Gastrocnemius medialis (tissue), 4 donors: ENCODE measurements around the gene NCAPH2.

ENCODE experiments used
- POLR2A ChIP-seq, 2 donors: fragments of 450-650 bp; IDR thresholded peaks; one replicate each; pipeline ENCODE4 v1.6.1; 2017; ENCODE audit warnings: antibody characterized with exemption in 2 of 2, mild to moderate bottlenecking in 2 of 2, moderate library complexity in 2 of 2
- TF ChIP-seq, protein P1 (sequence below), 5 experiments: fragments of 450-650 bp in 3 of 5; fragments of 200-600 bp in 2 of 5; sonication (generic) in 2 of 5; IDR thresholded peaks in 4 of 5; conservative IDR thresholded peaks in 1 of 5; 1 replicate in 4 of 5; 2 replicates in 1 of 5; pipeline ENCODE4 v1.5.1; 2016 to 2019; ENCODE audit warnings: antibody characterized with exemption in 5 of 5, mild to moderate bottlenecking in 3 of 5, moderate library complexity in 3 of 5

DNA sequence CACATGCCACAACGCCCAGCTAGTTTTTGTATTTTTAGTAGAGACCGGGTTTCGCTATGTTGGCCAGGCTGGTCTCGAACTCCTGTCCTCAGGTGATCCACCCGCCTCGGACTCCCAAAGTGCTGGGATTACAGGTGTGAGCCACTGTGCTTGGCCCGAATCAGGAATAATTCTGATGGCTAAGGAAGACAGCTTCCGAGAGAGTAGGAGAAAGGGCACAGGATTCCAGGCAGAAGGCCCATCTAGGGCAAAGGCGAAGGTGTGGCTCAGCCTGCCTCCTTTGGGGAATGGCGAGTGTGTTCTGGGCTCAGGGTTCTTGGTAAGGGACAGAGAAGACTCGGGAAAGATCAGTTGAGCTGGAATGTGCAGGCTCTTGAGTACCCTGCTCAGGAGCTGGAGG lies 56.3 kb downstream of the NCAPH2 start:
- TF ChIP-seq, protein P1, sequence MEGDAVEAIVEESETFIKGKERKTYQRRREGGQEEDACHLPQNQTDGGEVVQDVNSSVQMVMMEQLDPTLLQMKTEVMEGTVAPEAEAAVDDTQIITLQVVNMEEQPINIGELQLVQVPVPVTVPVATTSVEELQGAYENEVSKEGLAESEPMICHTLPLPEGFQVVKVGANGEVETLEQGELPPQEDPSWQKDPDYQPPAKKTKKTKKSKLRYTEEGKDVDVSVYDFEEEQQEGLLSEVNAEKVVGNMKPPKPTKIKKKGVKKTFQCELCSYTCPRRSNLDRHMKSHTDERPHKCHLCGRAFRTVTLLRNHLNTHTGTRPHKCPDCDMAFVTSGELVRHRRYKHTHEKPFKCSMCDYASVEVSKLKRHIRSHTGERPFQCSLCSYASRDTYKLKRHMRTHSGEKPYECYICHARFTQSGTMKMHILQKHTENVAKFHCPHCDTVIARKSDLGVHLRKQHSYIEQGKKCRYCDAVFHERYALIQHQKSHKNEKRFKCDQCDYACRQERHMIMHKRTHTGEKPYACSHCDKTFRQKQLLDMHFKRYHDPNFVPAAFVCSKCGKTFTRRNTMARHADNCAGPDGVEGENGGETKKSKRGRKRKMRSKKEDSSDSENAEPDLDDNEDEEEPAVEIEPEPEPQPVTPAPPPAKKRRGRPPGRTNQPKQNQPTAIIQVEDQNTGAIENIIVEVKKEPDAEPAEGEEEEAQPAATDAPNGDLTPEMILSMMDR (IDR thresholded peaks at IDR 0.05 in 4 of 5, conservative IDR thresholded peaks at IDR 0.05 in 1 of 5) = no peak
- TF ChIP-seq POLR2A (IDR thresholded peaks at IDR 0.05) = no peak
